Activated naive CD4-positive, alpha-beta T cell treated with anti-CD3 and anti-CD28 coated beads, Interleukin-2, amount 50 U/mL, for 16 hours (primary cell): ENCODE results near the gene ACO2.

ENCODE experiments used
- DNase-seq: peaks from one replicate; pipeline ENCODE4 v3.0.0-alpha.2; 2020

ACO2 gene

GRCh38 chr22:41573677-41574076, 104.8 kb downstream of the ACO2 start:
- no peak for DNase-seq

- DNase-seq, result no peak
These were observed 106.0 kb downstream of the ACO2 start for GRCh38 chr22:41574847-41575381.

GRCh38 chr22:41575533-41575932, 106.6 kb downstream of the ACO2 start:
- no peak for DNase-seq

- peak; percentile 21 for DNase-seq
These were observed 108.0 kb downstream of the ACO2 start for GRCh38 chr22:41576877-41577276.

DNA sequence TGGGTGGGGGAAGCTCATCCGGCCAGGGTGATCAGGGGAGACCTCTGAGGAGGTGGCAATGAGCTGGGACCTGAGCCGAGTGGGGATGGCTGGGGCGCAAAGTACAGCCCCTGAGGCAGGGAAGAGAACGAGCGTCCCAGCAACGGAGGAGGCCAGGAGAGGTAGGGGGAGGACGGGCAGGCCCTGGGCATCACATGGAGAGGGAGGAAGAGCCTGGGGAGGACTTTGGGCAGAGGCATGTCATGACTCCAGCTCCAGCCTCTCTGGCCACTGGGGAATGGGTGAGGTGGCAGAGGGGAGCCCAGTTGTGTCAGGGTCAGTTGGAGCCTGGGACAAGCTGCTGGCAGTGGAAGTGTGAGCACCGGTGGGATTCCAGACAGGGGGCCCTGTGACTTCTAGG, 109.2 kb downstream of the ACO2 start:
- no peak for DNase-seq
